ENCODE data around the gene ALG14. TPM values are rescaled to one million over a fixed set of nuclear protein-coding genes. Genes with fewer than 3 reads are reported as not detected.
A peak's percentile ranks its signal among the peaks of the same experiment; 100 is the strongest.
"Not testable (repeated sequence)": the region's sequence is repeated elsewhere in the genome, so short reads cannot be mapped to it uniquely, and the experiment has no call there.

Gene ALG14
- total and polyA plus RNA-seq, 11 donors: 0.56 to 4.7 (median 3.2) TPM

DNA sequence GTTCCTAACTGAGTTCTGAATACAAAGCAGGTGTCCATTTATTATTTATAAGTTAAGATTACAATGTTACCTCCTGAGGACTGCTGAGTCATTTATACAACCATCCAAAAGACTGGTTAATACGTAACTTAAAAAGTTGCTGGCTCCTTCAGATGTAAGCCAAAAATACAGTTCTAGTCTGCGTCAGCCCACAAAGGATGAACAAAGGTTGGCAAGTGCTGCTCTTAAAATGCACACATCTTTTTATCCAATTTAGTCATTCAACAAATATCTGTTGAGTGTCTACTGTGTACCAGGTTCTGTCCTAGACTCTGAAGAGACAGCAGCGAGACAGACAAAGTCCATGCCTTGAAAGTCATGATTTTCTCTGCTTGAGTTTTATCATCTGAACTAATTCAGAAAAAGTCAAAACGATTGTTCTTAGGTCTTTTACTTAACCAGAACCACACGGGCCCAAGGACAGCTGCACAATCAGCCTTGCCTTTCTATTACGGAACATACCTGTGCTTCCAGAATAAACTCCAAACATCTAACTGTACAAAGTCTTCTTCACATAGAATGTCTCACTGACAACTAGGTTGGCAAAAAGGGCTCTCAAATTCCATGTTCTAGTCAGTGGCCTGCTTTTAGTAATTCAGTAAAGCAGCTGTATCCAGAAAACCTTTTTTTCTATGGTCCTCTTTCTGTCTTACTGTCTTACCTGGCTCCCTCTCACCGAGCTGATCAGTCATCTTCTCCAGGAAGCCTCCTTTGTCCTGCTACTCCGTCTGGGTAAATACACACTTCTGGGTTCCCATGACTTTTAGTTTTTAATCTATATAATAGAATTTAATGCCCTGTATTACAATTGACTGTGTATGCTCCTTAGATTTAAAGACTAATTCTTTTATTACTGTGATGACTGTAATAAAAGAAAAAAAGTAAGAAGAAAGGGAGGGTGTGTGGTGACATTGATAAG is 130.3 kb downstream of the ALG14 start:
- H3K27ac ChIP-seq: no peak overlapping the region
- DNase-seq: no peak
- no peaks in the 10 kb centered on the region for H3K9me3 ChIP-seq
- H3K4me3 ChIP-seq: no peak overlapping the region
- ATAC-seq: no peak
- no peaks in the 10 kb centered on the region for H3K36me3 ChIP-seq
- WGBS, 4 donors: 81 to 92% (median 86%) methylated on average over 8 of the region's 8 CpGs
- no peaks in the 10 kb centered on the region for H3K27me3 ChIP-seq
- H3K4me1 ChIP-seq: peaks cover 0 to 31% (median 12%) of the 10 kb centered on the region in 12 donors
- intact Hi-C loops (cut with DNase I): no loop called here
- TF ChIP-seq, protein P1, sequence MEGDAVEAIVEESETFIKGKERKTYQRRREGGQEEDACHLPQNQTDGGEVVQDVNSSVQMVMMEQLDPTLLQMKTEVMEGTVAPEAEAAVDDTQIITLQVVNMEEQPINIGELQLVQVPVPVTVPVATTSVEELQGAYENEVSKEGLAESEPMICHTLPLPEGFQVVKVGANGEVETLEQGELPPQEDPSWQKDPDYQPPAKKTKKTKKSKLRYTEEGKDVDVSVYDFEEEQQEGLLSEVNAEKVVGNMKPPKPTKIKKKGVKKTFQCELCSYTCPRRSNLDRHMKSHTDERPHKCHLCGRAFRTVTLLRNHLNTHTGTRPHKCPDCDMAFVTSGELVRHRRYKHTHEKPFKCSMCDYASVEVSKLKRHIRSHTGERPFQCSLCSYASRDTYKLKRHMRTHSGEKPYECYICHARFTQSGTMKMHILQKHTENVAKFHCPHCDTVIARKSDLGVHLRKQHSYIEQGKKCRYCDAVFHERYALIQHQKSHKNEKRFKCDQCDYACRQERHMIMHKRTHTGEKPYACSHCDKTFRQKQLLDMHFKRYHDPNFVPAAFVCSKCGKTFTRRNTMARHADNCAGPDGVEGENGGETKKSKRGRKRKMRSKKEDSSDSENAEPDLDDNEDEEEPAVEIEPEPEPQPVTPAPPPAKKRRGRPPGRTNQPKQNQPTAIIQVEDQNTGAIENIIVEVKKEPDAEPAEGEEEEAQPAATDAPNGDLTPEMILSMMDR (IDR thresholded peaks at IDR 0.05): no peak
- TF ChIP-seq POLR2A (IDR thresholded peaks at IDR 0.05): no peak

DNA sequence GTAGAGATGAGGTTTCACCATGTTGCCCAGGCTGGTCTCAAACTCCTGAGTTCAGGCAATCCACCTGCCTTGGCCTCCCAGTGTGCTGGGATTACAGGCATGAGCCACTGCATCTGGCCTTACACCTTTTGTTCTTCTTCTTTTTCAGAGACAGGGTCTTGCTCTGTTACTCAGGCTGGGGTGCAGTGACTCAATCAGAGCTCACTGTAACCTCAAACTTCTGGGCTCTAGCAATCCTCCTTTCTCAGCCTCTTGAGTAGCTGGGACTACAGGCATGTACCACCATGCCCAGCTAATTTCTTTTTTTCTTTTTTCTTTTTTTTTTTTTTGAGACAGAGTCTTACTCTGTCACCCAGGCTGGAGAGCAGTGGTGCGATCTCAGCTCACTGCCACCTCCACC is 131.3 kb downstream of the ALG14 start:
- H3K4me3 ChIP-seq; H3K9me3 ChIP-seq; ATAC-seq; intact Hi-C loops (cut with DNase I); H3K27ac ChIP-seq; DNase-seq; H3K27me3 ChIP-seq; H3K36me3 ChIP-seq: not testable (repeated sequence)
- 96 to 100% (median 99%) methylated on average over 1 of the region's 1 CpG for whole genome bisulfite sequencing, 4 donors
- peaks cover 0 to 31% (median 11%) of the 10 kb centered on the region in 12 donors for H3K4me1 ChIP-seq

DNA sequence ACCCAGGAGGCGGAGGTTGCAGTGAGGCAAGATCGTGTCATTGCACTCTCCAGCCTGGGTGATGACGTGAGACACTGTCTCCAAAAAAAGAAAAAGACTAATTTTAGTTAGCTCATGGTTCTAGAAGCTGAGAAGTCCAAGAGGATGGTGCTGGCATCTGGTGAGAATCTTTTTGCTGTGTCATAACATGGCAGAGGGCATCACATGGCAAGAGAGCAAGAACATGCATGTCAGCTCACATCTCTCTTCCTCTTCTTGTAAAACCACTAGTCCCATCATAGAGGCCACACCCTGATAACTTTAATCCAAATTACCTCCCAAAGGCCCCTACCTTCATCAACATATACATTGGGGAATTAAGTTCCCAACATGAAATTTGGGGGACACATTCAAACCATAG is 132.0 kb downstream of the ALG14 start:
- DNase-seq (no peak), ATAC-seq (no peak)
- H3K4me1 ChIP-seq: peaks cover 0 to 35% (median 13%) of the 10 kb centered on the region in 12 donors
- TF ChIP-seq POLR2A (IDR thresholded peaks at IDR 0.05): no peak
- TF ChIP-seq, protein P1 (IDR thresholded peaks at IDR 0.05): no peak
- H3K9me3 ChIP-seq: no peaks in the 10 kb centered on the region
- H3K27me3 ChIP-seq: no peaks in the 10 kb centered on the region
- H3K4me3 ChIP-seq: no peak overlapping the region
- H3K27ac ChIP-seq: no peak overlapping the region
- intact Hi-C loops (cut with DNase I): no loop called here
- 86 to 94% (median 87%) methylated on average over 3 of the region's 3 CpGs for WGBS, 4 donors
- H3K36me3 ChIP-seq: no peaks in the 10 kb centered on the region

DNA sequence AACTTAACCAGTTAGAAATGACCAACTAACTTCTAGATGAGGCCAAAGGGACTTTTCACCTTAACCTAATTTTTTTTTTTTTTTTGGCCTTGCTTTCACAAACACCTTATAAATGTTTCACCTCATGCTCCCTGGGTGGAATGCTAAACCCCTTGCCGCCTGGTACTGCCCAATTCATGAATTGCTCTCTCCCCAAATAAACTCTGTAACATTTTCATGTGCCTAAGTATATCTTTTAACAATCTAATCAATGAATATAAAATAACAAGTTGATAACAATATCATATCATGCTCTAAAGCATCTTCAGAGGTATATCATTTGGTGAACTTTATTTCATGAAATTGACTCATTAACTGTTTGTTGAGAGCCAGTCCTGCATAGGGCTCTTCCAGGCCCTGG is 134.9 kb downstream of the ALG14 start:
- 55 to 100% (median 97%) methylated on average over 1 of the region's 1 CpG for WGBS, 4 donors
- ATAC-seq: no peak
- Histone ChIP-seq H3K36me3 (peaks cover 0 to 12% (median 0%) of the 10 kb centered on the region in 9 donors), H3K4me3 (no peak overlapping the region), H3K9me3 (no peaks in the 10 kb centered on the region), H3K27me3 (no peaks in the 10 kb centered on the region), H3K27ac (peak overlapping the region in 1 of 12 donors; percentile 37), H3K4me1 (peaks cover 0 to 41% (median 13%) of the 10 kb centered on the region in 12 donors)
- intact Hi-C loops (cut with DNase I): no loop called here
- DNase-seq: no peak
- TF ChIP-seq POLR2A (IDR thresholded peaks at IDR 0.05): no peak
- TF ChIP-seq, protein P1 (IDR thresholded peaks at IDR 0.05): no peak
